Activated CD4-positive, alpha-beta T cell treated with anti-CD3 and anti-CD28 coated beads, Interleukin-2, amount 10 ng/mL, durations not matched to agents 24 days and 14 days (primary cell): ENCODE data around the gene GLIS1. TPM values are rescaled to one million over a fixed set of nuclear protein-coding genes. Genes with fewer than 3 reads are reported as not detected.

ENCODE experiments used
- DNase-seq: peaks from one replicate; pipeline ENCODE4 v3.0.0; 2022
- H3K27ac Mint-ChIP-seq: one replicate; pipeline ENCODE4 v1.8.0; 2022; ENCODE audit warnings: mild to moderate bottlenecking, mixed read lengths
- H3K27me3 Mint-ChIP-seq: one replicate; pipeline ENCODE4 v1.8.0; 2022; ENCODE audit warnings: mixed read lengths
- H3K36me3 Mint-ChIP-seq: one replicate; pipeline ENCODE4 v1.8.0; 2022; ENCODE audit warnings: low read depth, mild to moderate bottlenecking, mixed read lengths
- H3K4me1 Mint-ChIP-seq: one replicate; pipeline ENCODE4 v1.8.0; 2021; ENCODE audit warnings: mixed read lengths
- H3K4me3 Mint-ChIP-seq: one replicate; pipeline ENCODE4 v1.8.0; 2022; ENCODE audit warnings: mild to moderate bottlenecking, moderate library complexity, mixed read lengths
- H3K9me3 Mint-ChIP-seq: one replicate; pipeline ENCODE4 v1.8.0; 2021; ENCODE audit warnings: mixed read lengths
- intact Hi-C: fragments of 100-400 bp; cut with micrococcal nuclease; formaldehyde crosslinking; loops from one replicate; pipeline ENCODE4 v1.15.1; 2023
- total RNA-seq: library from RNA; stranded (reverse); gene quantifications from 2 replicates; pipeline ENCODE4 v1.2.3, GENCODE V29; 2022

The GLIS1 gene
- total RNA-seq, 1 donor from 2014 or later, result not detected

- Mint-ChIP-seq H3K4me3 (no peak overlapping the region), H3K9me3 (no peaks in the 10 kb centered on the region), H3K27me3 (no peaks in the 10 kb centered on the region), H3K4me1 (no peaks in the 10 kb centered on the region), H3K36me3 (no peaks in the 10 kb centered on the region), H3K27ac (no peak overlapping the region)
- DNase-seq, result no peak
- intact Hi-C loops, result no loop called here
Observed at GRCh38 chr1:53542551-53542950, 196.4 kb downstream of the GLIS1 start.

DNA sequence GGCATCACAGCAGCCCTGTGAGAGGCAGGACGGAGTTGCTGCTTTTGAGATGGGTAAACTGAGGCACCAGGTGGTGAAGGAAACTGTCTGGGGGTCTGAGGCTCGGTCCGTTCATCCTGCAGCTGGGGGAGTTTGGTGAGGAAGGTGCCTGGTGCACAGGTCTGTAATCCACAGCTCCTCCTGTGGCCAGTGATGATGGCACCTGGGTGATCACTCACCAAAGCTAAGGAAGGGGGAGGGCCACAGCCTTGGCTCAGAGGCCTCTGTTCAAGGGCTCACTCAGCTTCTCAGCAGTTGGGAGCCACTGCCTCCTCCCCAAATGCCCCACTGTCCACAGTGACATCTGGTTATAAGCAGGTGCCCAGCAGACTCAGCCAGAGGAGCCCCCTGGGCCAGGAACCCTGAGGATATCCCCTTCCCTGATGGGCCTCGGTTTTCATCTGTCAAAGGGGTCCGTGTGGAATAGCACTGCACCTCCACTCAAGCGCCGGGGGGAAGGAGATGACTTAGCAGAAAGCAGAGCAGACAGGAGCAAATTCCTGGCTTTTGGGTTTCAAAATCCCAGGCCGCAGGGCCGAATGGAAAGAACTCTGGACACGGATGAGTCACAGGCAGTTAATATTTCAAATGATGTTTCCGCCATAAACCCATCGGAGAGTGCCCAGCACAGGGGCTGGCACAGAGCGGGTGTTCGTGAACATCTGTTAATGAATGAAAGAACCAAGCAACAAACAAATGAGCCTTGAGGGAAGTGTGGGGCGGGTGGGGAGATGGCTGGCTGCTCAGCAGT, 197.0 kb downstream of the GLIS1 start:
- H3K4me3 Mint-ChIP-seq, result no peak overlapping the region
- H3K36me3 Mint-ChIP-seq, result no peaks in the 10 kb centered on the region
- no peaks in the 10 kb centered on the region for H3K9me3 Mint-ChIP-seq
- intact Hi-C loops, result no loop called here
- no peak for DNase-seq
- H3K27ac Mint-ChIP-seq, result no peak overlapping the region
- no peaks in the 10 kb centered on the region for H3K4me1 Mint-ChIP-seq
- no peaks in the 10 kb centered on the region for H3K27me3 Mint-ChIP-seq

DNA sequence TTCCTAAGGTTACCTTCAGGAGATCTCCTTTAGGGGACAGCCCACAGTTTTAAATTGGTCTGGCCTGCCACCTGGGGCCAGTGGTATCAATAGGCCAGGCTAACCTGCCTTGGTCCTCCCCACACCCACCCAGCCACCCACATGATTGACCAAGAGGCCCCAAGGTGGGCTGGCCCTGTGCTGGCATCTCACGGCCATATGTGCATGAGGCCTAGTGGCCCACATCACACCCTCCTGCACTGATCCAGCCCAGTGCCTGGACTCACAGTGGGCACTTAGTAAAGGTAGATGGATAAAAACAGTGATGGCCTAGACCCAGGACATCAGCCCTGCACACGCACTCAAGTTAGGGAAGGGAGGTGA, 197.7 kb downstream of the GLIS1 start:
- Mint-ChIP-seq H3K27me3 (no peaks in the 10 kb centered on the region), H3K27ac (no peak overlapping the region), H3K4me3 (no peak overlapping the region), H3K36me3 (no peaks in the 10 kb centered on the region), H3K9me3 (no peaks in the 10 kb centered on the region), H3K4me1 (no peaks in the 10 kb centered on the region)
- DNase-seq, result no peak
- intact Hi-C loops, result no loop called here

- no peak overlapping the region for H3K4me3 Mint-ChIP-seq
- H3K4me1 Mint-ChIP-seq, result no peaks in the 10 kb centered on the region
- H3K27ac Mint-ChIP-seq, result no peak overlapping the region
- no peaks in the 10 kb centered on the region for H3K9me3 Mint-ChIP-seq
- no peak for DNase-seq
- intact Hi-C loops, result no loop called here
- no peaks in the 10 kb centered on the region for H3K27me3 Mint-ChIP-seq
- no peaks in the 10 kb centered on the region for H3K36me3 Mint-ChIP-seq
Observed at GRCh38 chr1:53540604-53541262, 198.2 kb downstream of the GLIS1 start.

DNA sequence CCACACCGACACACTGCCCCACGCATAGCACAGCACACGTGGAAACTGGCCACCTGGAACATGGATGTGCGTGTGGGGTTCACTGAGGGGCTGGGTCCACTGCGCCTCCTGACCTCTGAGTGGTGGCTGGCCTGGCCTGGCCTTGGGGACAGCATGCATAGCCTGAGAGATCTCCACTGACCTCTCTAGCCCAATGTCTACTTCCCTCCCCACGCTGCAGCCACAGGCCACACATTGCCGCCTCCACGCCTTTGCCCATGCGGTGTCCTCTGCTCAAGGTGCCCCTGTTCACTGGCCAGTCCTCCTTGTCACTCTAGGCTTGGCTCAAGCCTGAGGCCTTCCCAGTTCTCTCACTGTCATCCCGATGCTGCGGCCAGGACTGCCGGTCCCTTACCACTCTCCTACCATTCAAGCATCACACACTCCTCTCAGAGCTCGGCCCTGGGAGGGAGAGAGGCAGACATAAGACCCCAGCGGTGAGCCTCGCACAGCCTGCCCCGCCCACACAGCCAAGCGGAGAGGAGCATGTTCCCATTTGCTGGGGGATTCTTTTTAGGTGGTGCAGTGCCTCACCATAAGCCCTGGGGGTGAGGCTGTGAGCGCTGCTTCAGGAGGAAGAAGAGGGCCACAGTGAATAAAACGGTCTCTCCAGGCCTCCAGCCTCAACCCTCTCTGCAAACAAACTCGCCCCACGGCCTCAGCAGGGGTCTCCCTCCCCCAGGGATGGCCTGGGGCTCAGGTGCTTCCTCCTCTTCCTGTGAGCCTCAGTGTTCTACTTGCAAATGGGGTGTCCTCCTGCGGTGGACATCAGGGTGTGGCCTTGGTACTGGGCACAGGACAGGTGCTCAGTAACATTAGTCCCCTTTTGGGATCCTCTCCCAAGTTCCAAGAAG, 199.0 kb downstream of the GLIS1 start:
- intact Hi-C loops, result no loop called here
- no peak for DNase-seq
- Mint-ChIP-seq H3K4me1 (no peaks in the 10 kb centered on the region), H3K27me3 (no peaks in the 10 kb centered on the region), H3K9me3 (no peaks in the 10 kb centered on the region), H3K4me3 (no peak overlapping the region), H3K36me3 (no peaks in the 10 kb centered on the region), H3K27ac (no peak overlapping the region)

GRCh38 chr1:53539226-53539625, 199.7 kb downstream of the GLIS1 start:
- Mint-ChIP-seq H3K4me1 (no peaks in the 10 kb centered on the region), H3K27me3 (no peaks in the 10 kb centered on the region)

GRCh38 chr1:53536606-53537005, 202.4 kb downstream of the GLIS1 start:
- Mint-ChIP-seq H3K36me3 (no peaks in the 10 kb centered on the region), H3K4me3 (no peak overlapping the region), H3K9me3 (no peaks in the 10 kb centered on the region), H3K4me1 (no peaks in the 10 kb centered on the region), H3K27me3 (peaks cover 2% of the 10 kb centered on the region), H3K27ac (no peak overlapping the region)
- no peak for DNase-seq
- intact Hi-C loops, result no loop called here

More at GRCh38 chr1:53539226-53539625, 199.7 kb downstream of the GLIS1 start:
- intact Hi-C loops, result no loop called here
- Mint-ChIP-seq H3K9me3 (no peaks in the 10 kb centered on the region), H3K27ac (no peak overlapping the region), H3K36me3 (no peaks in the 10 kb centered on the region), H3K4me3 (no peak overlapping the region)
- DNase-seq, result no peak

- H3K4me3 Mint-ChIP-seq, result no peak overlapping the region
- no peaks in the 10 kb centered on the region for H3K36me3 Mint-ChIP-seq
- H3K27ac Mint-ChIP-seq, result no peak overlapping the region
- H3K9me3 Mint-ChIP-seq, result no peaks in the 10 kb centered on the region
- peaks cover 2% of the 10 kb centered on the region for H3K27me3 Mint-ChIP-seq
- H3K4me1 Mint-ChIP-seq, result no peaks in the 10 kb centered on the region
- intact Hi-C loops, result no loop called here
- no peak for DNase-seq
Observed at GRCh38 chr1:53535846-53536245, 203.1 kb downstream of the GLIS1 start.

- Mint-ChIP-seq H3K27ac (no peak overlapping the region), H3K36me3 (no peaks in the 10 kb centered on the region), H3K9me3 (no peaks in the 10 kb centered on the region), H3K4me3 (no peak overlapping the region), H3K27me3 (peaks cover 2% of the 10 kb centered on the region), H3K4me1 (no peaks in the 10 kb centered on the region)
- no peak for DNase-seq
- intact Hi-C loops, result no loop called here
Observed at GRCh38 chr1:53535226-53535625, 203.7 kb downstream of the GLIS1 start.

DNA sequence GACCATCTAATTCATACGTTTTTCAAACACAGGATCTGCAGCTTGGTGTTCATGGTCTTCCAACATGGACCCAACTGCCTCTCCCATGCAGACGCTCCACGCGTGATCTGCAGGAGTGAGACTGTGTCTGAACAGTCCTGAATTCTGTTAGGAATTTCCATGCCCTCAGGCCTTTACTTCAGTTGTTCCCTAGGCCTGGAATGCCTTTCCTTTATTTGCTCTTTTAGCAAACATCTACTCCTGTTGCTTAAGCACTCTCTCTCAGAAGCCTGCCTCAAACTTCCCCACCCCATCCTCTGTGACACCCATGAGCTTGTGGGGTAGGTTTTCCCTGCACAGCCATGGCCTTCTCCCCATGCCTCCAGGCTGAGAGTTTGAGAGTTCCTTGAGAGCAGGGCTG, 206.1 kb downstream of the GLIS1 start:
- H3K27ac Mint-ChIP-seq, result no peak overlapping the region
- no peaks in the 10 kb centered on the region for H3K4me1 Mint-ChIP-seq

GRCh38 chr1:53532377-53532776, 206.6 kb downstream of the GLIS1 start:
- intact Hi-C loops, result no loop called here
- peaks cover 2% of the 10 kb centered on the region for H3K27me3 Mint-ChIP-seq
- no peak overlapping the region for H3K4me3 Mint-ChIP-seq
- no peak overlapping the region for H3K27ac Mint-ChIP-seq
- H3K36me3 Mint-ChIP-seq, result no peaks in the 10 kb centered on the region
- DNase-seq, result no peak
- no peaks in the 10 kb centered on the region for H3K9me3 Mint-ChIP-seq
- no peaks in the 10 kb centered on the region for H3K4me1 Mint-ChIP-seq

More for the DNA sequence above, 206.1 kb downstream of the GLIS1 start:
- no peak for DNase-seq
- no peak overlapping the region for H3K4me3 Mint-ChIP-seq
- no peaks in the 10 kb centered on the region for H3K9me3 Mint-ChIP-seq
- intact Hi-C loops, result no loop called here
- peaks cover 2% of the 10 kb centered on the region for H3K27me3 Mint-ChIP-seq
- no peaks in the 10 kb centered on the region for H3K36me3 Mint-ChIP-seq

DNA sequence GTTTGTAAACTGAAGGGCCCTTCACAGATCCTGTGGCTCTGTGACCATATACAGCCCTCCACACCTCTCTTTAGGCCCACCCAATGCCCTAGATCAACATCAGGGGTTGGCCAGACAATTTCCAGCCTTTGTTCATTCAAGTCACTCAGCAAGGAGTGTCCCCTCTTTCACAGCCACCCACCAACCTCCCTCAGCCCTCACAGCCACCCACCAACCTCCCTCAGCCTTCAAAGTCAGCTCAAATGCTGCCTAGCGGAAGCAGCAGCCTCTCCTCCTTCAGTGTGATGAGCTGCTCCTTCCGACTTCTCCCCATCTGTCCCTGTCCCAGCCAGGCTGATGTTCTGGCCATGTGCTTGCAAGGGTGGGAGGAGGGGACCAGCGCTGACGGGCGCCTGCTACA, 208.4 kb downstream of the GLIS1 start:
- no peaks in the 10 kb centered on the region for H3K36me3 Mint-ChIP-seq
- intact Hi-C loops, result no loop called here
- peaks cover 2% of the 10 kb centered on the region for H3K27me3 Mint-ChIP-seq
- no peak for DNase-seq
- H3K4me3 Mint-ChIP-seq, result no peak overlapping the region
- H3K4me1 Mint-ChIP-seq, result no peaks in the 10 kb centered on the region
- H3K9me3 Mint-ChIP-seq, result no peaks in the 10 kb centered on the region
- H3K27ac Mint-ChIP-seq, result no peak overlapping the region

- no peak for DNase-seq
- no peaks in the 10 kb centered on the region for H3K36me3 Mint-ChIP-seq
- intact Hi-C loops, result no loop called here
- H3K27ac Mint-ChIP-seq, result no peak overlapping the region
- H3K9me3 Mint-ChIP-seq, result no peaks in the 10 kb centered on the region
- peaks cover 2% of the 10 kb centered on the region for H3K27me3 Mint-ChIP-seq
- no peaks in the 10 kb centered on the region for H3K4me1 Mint-ChIP-seq
- H3K4me3 Mint-ChIP-seq, result no peak overlapping the region
Observed at GRCh38 chr1:53529555-53529954, 209.4 kb downstream of the GLIS1 start.

DNA sequence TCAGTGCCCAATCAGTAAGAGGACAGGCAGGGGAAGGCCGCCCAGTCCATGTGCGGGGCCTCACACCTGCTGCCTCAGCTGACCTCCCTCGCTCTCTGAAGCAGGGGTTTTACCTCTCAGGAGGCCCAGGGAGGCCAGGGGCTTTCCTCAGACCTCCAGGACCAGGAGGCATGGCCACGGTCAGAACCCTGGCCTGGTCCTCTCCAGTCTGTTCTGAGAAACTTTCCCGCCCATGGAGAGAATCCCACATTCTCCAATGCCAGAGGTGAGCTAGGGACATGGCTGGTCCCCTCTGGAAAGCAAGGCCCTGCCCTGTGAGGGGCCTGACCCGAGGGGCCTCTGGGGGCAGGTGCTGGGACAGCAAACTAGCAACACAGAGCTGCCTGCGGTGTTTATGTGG, 211.6 kb downstream of the GLIS1 start:
- H3K9me3 Mint-ChIP-seq, result no peaks in the 10 kb centered on the region
- H3K27ac Mint-ChIP-seq, result no peak overlapping the region
- DNase-seq, result no peak
- H3K4me1 Mint-ChIP-seq, result no peaks in the 10 kb centered on the region
- no peak overlapping the region for H3K4me3 Mint-ChIP-seq
- H3K27me3 Mint-ChIP-seq, result peaks cover 2% of the 10 kb centered on the region
- intact Hi-C loops, result no loop called here
- H3K36me3 Mint-ChIP-seq, result no peaks in the 10 kb centered on the region
